Iris pigment epithelial cell (primary cell): ENCODE results near the gene ANAPC5.
A peak's percentile ranks its signal among the peaks of the same experiment; 100 is the strongest.
"Not testable (repeated sequence)": the region's sequence is repeated elsewhere in the genome, so short reads cannot be mapped to it uniquely, and the experiment has no call there.

Experiments used
- DNase-seq: peaks from one replicate; pipeline ENCODE4 v3.0.0-alpha.2; 2011; ENCODE audit warnings: low read depth

ANAPC5 gene, protein sequence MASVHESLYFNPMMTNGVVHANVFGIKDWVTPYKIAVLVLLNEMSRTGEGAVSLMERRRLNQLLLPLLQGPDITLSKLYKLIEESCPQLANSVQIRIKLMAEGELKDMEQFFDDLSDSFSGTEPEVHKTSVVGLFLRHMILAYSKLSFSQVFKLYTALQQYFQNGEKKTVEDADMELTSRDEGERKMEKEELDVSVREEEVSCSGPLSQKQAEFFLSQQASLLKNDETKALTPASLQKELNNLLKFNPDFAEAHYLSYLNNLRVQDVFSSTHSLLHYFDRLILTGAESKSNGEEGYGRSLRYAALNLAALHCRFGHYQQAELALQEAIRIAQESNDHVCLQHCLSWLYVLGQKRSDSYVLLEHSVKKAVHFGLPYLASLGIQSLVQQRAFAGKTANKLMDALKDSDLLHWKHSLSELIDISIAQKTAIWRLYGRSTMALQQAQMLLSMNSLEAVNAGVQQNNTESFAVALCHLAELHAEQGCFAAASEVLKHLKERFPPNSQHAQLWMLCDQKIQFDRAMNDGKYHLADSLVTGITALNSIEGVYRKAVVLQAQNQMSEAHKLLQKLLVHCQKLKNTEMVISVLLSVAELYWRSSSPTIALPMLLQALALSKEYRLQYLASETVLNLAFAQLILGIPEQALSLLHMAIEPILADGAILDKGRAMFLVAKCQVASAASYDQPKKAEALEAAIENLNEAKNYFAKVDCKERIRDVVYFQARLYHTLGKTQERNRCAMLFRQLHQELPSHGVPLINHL

GRCh38 chr12:121351820-121352681 is at the start of gene ANAPC5:
TSS of gene ANAPC5 (minus strand) at chr12:121352411. CDS start at chr12:121352340, 71 bp downstream.
- peak; percentile 99 for DNase-seq

DNA sequence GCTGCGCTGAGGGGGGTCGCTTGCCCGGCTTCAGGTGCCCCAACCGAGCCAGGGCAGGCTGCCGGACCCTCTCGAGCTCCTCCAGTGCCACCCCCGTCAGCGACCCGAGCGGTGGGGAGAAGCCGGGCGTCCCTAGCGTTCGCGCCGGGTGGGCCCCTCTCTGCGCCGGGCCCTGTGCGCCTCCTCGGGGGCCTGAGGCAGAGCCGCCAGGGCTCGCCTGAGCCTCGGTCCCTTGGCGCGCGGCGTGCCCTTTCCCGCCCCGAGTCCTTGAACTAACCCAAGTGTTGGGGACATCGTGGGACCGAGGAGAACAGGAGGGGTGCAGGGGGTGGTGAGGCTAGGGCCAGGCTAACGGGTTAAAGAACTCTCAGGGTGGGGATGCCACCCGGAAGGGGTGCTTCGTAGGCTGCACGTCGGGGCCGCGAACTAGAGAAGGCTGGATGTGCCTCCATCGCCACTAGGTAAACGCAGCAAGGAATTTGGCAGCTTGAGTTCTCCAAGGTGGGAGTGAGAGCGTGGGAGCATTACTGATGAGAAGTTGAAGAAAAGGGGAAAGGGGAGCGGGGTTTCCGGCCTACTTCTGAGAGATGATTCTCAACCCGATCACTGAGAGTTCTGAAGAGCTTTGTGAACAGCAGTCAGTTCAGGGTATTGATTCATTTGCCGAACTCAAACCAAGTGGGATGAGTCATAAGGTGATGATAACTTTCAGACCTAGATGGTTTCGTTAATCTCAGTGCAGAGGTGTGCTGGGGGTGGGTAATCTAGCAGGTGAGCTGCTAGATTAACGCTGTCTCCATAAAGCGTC is 48.3 kb upstream of the ANAPC5 start:
- peak; percentile 38 for DNase-seq

GRCh38 chr12:121399391-121400331 is 47.5 kb upstream of the ANAPC5 start, which contains the start of gene RNF34:
TSS of gene RNF34 (plus strand) at chr12:121400118. CDS start at chr12:121400213, 95 bp downstream.
- peak; percentile 98 for DNase-seq

DNA sequence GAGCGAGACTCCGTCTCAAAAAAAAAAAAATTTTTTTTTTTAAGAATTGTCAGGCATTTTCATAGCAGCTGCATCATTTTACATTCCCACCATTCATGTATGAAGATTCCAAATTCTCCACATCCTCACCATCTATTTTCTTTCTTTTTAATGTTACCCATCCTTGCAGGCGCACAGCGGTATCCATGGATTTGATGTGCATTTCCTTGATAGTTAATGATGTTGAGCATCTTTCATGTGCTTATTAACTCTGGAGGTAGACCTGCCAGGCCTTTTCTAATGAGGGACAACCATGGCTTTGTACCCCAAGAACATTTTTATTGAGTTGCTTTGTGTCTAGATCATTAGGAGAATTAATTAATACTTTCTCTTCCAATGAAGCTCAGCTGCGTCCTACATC is 46.1 kb upstream of the ANAPC5 start:
- DNase-seq: no peak

DNA sequence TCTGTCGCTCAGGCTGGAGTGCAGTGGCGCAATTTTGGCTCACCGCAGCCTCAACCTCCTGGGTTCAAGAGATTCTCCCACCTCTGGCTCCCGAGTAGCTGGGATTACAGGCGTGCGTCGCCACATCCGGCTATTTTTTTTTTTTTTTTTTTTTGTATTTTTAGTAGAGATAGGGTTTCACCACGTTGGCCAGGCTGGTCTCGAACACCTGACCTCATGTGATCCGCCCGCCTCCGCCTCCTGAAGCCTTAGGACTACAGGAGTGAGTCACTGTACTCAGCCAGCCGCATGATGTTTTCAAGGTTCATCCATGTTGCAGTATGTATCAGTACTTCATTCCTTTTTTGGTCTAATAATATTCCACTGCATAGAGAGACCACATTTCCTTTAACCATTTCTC is 45.3 kb upstream of the ANAPC5 start:
- no peak for DNase-seq

GRCh38 chr12:121392325-121392716 is 40.1 kb upstream of the ANAPC5 start:
- no peak for DNase-seq

DNA sequence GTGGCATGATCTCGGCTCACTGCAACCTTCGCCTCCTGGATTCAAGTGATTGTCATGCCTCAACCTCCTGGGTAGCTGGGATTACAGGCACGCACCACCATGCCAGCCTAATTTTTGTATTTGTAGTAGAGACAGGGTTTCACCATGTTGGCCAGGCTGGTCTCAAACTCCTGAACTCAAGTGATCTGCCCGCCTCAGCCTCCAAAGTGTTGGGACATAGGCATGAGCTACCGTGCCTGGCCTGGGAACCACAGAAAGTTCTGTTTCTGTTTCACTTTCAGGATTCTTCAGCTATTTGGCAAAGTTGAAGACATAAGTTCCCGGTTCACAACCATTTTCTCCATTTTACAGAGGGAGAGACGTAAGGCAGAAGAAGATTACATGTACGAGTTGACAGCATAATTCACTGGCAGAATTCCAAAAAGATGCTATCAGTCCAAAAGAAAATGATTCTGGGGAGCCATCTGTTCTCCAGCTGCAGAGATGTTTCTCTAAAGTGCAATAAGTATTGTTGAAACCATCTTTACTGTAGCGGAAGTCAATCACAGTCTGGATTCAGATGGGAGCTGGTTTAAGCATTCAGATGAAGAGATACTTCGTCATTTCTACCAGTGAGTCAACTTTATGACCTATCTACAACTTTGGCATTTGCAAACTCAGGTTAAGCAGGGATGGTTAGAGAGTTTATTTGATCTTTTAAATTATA is 39.6 kb upstream of the ANAPC5 start:
- peak; percentile 83 for DNase-seq

DNA sequence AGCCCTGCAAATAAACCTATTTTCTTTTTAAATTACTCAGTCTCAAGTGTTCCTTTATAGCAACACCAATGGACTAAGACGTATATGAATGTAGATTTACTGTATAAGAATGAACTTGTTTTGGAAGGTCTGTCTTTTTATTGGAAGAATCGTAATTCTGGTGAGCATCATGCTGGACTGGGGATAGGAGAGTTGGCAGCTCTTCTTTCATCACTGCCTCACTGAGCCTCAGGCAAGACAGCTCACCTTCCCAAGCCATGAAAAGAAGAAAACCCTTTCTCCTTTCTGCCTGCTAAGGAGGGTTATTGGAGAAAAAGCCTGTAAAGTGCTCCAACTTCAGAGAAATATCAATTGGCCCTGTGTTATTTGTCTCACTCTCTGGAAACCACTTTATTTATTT is 38.6 kb upstream of the ANAPC5 start:
- DNase-seq: no peak

DNA sequence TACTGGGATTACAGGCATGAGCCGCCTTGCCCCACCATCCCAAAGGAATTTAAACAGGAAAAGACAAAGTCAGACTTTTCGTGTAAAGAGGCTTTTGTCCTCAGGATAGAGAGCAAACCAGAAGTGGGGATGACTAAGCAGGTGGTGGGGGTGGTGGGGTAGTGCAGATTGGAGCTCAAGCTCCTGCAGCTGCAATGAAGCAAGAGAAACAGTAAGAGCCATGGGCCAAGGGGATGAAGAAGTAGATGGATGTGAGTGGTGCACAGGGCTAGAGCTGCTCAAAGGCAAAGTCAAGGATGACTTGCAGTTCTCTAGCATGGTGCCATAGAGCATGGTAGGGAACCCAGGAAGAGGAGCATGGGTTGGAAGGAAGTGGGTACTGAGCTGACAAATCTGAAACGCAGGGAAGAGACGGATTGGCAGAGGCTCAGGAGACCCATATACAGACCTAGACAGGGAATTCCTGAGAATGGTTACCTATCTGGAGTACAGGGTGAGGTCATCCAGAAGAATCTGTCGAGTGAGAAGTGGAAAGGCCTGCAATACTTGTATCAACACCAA is 36.3 kb upstream of the ANAPC5 start:
- peak; percentile 79 for DNase-seq

DNA sequence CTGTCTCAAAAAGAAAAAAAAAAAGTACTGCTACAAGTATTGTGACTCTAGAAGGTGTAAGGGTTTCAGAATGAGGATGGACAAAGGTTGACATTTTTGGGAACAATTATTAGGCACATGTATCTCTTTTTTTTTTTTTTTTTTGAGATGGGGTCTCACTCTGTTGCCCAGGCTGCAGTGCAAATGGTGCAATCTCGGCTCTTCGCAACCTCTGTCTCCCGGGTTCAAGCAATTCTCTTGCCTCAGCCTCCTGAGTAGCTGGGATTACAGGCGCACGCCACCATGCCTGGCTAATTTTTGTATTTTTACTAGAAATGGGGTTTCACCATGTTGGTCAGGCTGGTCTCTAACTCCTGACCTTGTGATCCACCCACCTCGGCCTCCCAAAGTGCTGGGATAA is 32.7 kb upstream of the ANAPC5 start:
- DNase-seq: not testable (repeated sequence)

DNA sequence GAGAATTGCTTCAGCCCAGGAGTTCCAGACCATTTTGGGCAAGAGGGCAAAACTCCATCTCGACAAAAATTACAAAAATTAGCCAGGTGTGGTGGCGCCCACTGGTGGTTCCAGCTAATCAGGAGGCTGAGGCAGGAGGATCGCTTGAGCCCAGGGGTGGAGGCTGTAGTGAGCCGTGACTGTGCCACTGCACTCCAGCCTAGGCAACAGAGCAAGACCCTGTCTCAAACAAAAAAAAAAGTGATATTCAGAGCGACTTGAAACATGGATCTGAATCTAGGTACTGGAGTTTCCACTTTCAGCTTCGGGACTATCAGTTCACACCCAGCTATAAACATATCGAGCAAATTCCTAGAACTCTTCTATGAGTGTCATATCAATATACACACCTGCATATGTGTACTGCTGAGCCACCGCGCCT is 31.4 kb upstream of the ANAPC5 start:
- no peak for DNase-seq

DNA sequence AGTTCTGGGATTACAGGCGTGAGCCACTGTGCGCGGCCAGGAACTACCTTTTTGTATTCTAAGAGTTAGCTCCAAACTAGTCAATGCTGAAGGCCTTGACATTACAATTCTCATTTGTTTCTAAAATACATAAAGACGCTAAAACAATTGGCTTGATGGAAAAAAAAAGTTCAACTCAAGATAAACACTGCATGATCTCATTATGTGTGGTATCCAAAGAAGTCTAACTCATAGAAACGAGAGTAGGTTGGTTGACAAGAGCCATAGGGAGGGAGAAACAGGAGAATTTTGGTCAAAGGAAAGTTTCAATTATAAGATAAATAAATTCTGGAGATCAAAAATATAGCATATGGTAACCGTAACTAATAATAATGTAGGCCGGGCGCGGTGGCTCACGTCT is 27.7 kb upstream of the ANAPC5 start:
- no peak for DNase-seq

DNA sequence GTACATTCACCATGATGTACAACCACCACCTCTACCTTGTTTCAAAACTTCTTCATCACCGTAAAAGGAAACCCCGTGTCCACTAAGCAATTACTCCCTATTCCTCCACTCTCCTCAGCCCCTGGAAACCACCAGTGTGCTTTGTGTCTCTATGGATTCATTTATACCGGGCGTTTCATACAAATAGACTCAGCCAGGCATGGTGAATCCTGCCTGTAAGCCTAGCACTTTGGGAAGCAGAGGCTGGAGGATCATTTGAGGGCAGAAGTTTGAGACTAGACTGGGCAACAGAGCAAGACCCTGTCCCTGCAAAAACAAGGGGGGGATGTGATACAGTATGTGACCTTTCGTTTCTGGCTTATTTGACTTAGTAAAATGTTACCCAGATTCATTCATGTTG is 26.5 kb upstream of the ANAPC5 start:
- no peak for DNase-seq

DNA sequence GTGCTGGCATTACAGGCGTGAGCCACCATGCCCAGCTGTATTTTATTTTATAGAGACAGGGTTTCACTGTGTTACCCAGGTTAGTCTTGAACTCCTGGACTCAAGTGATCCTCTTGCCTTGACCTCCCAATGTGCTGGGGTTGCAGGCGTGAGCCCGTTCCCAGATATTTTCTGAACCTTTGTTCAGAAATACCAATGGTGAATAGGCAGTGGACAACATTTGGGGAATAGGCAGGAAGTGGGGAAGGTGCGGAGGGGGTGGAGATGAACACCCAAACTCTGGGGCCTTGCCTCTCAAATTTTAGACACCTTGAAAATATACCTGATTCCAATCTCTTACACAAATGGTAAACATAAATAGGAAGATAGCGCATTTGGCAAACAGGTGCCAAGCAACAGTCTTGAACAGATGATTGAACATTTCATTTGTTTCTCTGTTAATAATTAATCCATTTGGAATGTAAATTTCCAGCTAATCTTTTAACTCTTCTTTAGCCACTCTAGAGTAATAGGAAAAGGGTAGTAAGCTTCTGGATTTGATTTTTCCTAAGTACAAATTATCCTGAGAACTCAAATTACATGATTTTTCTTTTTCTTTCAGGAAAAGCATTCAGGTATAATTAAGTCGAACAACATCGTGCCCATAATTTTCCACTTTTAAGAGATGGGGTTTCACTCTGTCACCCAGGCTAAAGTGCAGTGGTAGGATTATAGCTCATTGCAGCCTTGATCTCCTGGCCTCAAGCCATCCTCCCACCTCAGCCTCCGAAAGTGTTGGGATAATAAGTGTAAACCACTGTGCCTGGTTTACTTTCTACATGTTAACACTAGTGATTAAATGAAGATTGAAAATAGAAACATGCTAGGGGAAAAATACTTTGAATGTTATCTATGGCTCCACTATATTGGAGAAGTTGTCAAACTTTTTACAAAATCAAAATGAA is 24.8 kb upstream of the ANAPC5 start:
- no peak for DNase-seq

DNA sequence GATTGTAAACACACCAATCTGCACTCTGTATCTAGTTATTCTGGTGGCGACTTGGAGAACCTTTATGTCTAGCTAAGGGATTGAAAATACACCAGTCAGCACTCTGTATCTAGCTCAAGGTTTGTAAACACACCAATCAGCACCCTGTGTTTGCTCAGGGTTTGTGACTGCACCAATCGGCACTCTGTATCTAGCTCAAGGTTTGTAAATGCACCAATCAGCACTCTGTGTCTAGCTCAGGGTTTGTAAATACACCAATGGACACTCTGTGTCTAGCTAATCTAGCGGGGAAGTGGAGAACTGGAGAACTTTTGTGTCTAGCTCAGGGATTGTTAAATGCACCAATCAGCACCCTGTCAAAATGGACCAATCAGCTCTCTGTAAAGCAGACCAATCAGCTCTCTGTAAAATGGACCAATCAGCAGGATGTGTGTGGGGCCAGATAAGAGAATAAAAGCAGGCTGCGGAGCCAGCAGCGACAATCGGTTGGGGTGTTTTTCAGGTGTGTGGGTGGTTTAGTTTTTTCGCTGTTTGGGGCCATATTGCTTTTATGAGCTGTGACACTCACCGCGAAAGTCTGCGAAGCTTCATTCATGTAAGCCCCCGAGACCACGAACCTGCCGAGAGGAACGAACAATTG is 22.9 kb upstream of the ANAPC5 start:
- not testable (repeated sequence) for DNase-seq

DNA sequence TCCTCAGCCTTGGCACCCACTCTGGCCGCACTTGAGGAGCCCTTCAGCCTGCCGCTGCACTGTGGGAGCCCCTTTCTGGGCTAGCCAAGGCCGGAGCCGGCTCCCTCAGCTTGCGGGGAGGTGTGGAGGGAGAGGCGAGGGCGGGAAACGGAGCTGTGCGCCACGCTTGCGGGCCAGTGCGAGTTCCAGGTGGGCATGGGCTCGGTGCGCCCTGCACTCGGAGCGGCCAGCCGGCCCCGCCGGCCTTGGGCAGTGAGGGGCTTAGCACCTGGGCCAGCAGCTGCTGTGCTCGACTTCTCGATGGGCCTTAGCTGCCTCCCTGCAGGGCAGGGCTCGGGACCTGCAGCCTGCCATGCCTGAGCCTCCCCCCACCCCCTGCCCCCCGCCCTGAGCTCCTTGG is 22.1 kb upstream of the ANAPC5 start:
- DNase-seq: not testable (repeated sequence)

GRCh38 chr12:121373755-121374154 is 21.5 kb upstream of the ANAPC5 start:
- no peak for DNase-seq

GRCh38 chr12:121371404-121371803 is 19.2 kb upstream of the ANAPC5 start:
- DNase-seq: no peak
